GM12865 (cell line): ENCODE data around the gene ARHGAP35.
A peak's percentile ranks its signal among the peaks of the same experiment; 100 is the strongest.

Experiments
- DNase-seq: peaks from one replicate; pipeline ENCODE4 v3.0.0; 2010; ENCODE audit warnings: low read depth
- H3K4me3 ChIP-seq: 2 replicates; pipeline ENCODE4 v1.5.1; 2011; ENCODE audit warnings: mild to moderate bottlenecking, low read depth, low read length, control low read depth
- TF ChIP-seq, protein P1 (sequence below): IDR thresholded peaks from 2 replicates; pipeline ENCODE4 v1.5.1; 2011; ENCODE audit warnings: low read length, control low read depth, low read depth, inconsistent platforms; ENCODE audit not compliant: insufficient read depth; ENCODE audit errors: missing control alignments

ARHGAP35 gene

DNA sequence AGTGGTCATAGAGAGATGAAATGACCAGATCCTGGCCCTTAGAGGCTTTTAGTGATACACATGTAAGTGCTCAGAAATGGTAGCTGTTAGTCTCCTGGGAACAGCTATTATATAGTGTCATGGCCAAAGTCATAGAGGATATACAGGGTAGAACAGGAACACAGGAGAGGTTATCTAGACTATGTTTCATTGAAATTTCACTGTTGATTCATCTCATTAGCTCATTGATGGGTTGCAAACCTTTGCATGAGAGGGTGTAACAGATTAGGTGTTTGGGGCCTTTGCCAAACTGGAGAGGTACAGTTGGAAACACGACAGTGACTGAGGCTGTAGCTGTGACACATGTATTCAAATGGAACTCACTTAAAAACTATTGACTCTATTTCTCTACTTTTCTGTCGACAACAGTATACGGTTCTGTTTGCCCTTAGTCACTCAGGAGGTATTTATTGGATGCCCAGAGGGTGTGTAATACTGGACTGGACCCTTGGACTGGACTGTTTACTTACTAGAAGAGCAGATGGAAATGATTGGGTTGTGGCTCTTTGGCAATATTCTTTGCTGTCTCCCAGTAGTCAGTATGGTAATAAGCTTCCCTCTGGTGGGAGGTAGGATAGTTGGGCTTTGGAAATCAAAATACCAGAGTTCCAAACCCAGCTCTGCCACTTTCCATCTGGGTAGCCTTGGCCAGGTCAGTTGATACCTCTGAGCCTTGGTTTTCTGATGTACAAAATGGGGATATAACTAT, 29.8 kb downstream of the ARHGAP35 start:
- no peak overlapping the region for H3K4me3 ChIP-seq
- no peak for DNase-seq

DNA sequence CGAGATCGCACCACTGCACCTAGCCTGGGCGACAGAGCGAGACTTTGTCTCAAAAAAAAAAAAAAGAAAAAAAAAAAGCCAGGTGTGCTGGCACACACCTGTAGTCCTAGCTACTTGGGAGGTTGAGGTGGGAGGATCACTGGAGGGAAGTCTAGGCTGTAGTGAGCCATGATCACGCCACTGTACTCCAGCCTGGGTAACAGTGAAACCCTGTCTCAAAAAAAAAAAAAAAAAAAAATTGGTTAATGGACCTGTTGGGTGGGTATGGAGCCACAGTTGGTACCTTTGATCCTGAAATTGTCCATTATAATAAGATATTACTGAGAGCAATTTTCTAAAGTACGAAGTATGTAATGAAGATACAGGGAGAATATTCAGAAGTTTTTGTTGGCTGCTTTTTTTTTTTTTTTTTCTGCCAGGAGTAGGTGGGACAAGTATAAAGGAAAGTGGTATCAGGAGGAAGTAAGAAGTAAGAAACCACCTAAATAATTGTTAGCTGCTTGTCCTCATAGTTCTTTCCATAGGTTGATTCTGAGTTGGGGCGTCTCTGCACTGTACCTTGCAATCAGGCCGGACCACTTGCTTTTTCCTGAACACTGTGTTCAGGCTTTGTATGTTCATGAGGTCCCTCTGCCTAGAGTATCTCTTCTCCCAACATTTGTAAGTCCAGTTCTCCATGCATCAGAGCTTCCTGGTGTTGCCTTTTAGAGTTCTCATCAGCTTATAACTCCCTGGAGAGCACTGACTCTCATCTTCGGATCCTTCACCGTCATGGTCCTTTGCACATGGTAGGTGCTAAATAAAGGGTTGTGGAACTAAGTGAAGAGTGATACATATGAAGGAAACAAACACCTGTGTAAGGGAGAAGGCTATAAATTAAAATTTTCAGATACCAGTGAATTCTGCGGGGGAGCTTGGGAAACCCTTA, 31.7 kb downstream of the ARHGAP35 start:
- H3K4me3 ChIP-seq, result no peak overlapping the region
- TF ChIP-seq, protein P1, sequence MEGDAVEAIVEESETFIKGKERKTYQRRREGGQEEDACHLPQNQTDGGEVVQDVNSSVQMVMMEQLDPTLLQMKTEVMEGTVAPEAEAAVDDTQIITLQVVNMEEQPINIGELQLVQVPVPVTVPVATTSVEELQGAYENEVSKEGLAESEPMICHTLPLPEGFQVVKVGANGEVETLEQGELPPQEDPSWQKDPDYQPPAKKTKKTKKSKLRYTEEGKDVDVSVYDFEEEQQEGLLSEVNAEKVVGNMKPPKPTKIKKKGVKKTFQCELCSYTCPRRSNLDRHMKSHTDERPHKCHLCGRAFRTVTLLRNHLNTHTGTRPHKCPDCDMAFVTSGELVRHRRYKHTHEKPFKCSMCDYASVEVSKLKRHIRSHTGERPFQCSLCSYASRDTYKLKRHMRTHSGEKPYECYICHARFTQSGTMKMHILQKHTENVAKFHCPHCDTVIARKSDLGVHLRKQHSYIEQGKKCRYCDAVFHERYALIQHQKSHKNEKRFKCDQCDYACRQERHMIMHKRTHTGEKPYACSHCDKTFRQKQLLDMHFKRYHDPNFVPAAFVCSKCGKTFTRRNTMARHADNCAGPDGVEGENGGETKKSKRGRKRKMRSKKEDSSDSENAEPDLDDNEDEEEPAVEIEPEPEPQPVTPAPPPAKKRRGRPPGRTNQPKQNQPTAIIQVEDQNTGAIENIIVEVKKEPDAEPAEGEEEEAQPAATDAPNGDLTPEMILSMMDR, result no peak
- DNase-seq, result peak; percentile 37

More for the DNA sequence above, 29.8 kb downstream of the ARHGAP35 start:
- TF ChIP-seq, protein P1, result no peak

- DNase-seq, result no peak
- TF ChIP-seq, protein P1, result no peak
- no peak overlapping the region for H3K4me3 ChIP-seq
Measured at GRCh38 chr19:46896076-46896794, 35.4 kb downstream of the ARHGAP35 start.

DNA sequence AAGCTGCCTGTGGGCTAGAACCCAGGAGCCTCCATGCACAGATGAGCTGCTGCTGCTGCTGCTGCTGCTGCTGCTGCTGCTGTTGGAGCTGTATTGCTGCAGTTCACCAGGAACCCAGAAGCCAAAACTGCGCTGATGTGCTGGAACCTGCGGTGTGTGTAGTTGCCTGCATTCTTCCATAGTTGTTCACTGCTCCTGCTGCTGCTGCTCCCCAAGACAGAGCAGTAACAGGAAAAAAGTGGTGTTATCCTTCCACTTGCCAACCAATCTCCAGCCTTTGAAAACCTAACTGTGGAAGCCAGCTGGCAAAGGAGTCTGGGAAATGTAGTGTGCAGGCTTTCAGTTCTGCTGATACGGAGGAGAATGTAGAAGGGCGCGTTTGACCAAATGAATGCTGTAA, 37.9 kb downstream of the ARHGAP35 start:
- TF ChIP-seq, protein P1, result no peak
- no peak for DNase-seq

DNA sequence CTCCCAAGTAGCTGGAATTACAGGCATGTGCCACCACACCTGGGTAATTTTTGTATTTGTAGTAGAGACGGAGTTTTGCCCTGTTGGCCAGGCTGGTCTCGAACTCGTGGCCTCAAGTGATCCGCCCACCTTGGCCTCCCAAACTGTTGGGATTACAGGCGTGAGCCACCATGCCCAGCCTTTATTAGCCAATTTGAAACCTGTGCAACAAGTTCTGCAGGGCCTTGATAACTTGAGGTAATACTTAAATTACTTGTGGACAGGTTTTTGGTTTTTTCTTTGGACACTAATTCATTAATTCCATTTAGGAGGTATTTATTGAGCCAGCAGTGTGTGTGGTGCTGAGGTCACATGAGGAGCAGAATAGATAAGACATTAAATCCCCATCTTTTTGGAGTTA, 39.5 kb downstream of the ARHGAP35 start:
- H3K4me3 ChIP-seq, result no peak overlapping the region
- TF ChIP-seq, protein P1, result no peak
- DNase-seq, result no peak

More for the DNA sequence above, 37.9 kb downstream of the ARHGAP35 start:
- no peak overlapping the region for H3K4me3 ChIP-seq

DNA sequence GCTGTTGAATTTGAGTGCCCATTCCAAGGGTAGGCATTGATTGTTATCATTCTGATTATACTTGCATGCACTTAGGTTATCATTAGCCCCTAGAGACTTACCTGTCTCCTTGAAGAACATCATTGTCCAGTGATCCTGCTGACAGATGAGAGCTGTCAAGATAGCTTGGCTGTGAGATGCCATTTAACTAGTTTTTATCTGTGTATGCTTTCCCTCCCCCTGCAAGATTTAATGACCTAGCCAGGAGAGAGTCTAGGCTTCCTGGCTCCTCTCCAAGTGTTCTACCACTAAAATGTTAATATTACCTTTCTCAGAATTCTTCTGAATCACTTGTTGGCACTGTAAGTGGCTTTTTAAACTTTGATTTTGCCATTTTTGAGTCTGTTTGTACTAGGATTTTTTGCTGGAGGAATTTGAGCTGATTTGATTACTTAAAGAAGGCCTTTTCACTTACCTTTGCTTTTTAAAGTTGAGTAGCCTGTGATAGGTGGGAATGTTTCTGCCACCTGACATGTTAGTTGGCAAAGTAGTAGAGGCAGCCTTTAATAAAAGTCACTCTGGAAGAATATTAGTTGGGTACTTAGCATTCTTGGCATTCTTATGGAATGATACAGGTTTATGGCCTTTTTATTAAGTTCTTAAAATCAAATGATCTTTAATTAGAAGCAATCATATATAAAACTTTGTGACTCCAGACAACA, 41.1 kb downstream of the ARHGAP35 start:
- no peak for DNase-seq
- no peak overlapping the region for H3K4me3 ChIP-seq
- TF ChIP-seq, protein P1, result no peak
